NCI-H1105 (cell line): ENCODE data around the gene ZBTB7B.

ENCODE experiments used
- DNase-seq: peaks from one replicate; lab custom pipeline; 2025; lab: John Stamatoyannopoulos, UW

The ZBTB7B gene

GRCh38 chr1:155038602-155039307, 36.2 kb downstream of the ZBTB7B start:
- DNase-seq, result no peak

- no peak for DNase-seq
Measured at GRCh38 chr1:155039308-155039669, 36.7 kb downstream of the ZBTB7B start.

- DNase-seq, result no peak
Measured at GRCh38 chr1:155040358-155041093, 37.9 kb downstream of the ZBTB7B start.

- no peak for DNase-seq
Measured at GRCh38 chr1:155042789-155043188, 40.2 kb downstream of the ZBTB7B start.

DNA sequence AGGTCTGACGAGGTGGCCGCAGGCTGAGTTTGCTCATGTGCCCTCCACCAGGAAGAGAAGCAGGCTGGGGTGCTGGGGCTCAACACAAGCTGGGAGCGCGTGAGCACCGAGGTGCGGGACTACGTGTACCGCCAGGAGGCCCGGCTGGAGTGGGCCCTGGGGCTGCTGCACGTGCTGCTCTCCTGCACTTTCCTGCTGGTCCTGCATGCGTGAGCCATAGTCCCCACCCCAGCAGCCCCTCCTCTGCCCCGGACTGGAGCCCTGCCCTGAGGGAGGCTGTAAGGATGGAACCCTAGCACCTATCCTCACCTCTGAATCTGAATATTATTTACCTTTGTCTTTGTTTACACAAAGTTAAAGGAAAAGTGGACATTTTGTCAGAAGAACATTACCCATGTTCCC, 40.7 kb downstream of the ZBTB7B start:
- no peak for DNase-seq

- no peak for DNase-seq
Measured at GRCh38 chr1:155043793-155044192, 41.2 kb downstream of the ZBTB7B start.

GRCh38 chr1:155044365-155044764, 41.8 kb downstream of the ZBTB7B start:
- DNase-seq, result no peak

DNA sequence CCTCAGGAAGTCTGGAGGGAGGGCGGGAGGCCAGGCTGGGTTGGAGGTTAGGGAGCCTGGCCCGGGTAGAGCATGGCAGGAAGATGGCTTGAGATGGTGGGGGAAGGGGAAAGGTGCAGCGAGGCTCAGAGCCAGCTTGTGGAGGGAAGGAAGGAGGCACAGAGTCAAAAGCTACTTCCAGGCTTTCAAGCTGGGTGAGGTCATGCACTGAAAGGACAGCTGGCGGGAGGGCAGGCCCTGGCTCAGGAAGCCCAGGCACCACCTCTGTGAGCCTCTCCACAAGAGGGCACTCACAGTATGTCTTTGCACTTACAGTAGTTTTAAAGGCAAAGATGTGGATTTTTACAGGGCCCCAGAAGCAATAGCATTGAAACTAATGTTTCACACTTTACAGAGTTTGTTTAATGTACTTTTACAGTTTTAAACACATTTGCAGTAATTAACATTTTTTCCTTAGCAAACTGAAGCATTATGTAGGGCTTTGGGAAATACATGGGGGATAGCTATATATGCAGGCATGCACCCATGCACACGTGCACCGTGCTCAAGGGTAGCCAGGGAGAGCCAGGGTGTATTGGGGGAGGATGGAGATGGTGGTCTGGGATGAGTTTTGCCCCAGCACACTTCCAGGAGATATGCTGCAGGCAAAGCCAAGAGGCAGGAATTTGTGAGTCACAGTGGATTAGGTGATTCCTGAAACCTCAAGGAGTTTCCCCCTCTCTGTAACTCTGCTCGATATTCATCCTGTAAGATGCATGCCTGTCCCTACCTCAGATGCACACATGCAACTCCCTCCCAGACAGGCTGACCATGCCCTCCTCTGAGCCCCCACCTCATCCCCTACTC, 42.4 kb downstream of the ZBTB7B start:
- peak; percentile 30 for DNase-seq

- DNase-seq, result no peak
Measured at GRCh38 chr1:155048449-155049334, 46.1 kb downstream of the ZBTB7B start.

GRCh38 chr1:155049651-155050559, 47.3 kb downstream of the ZBTB7B start:
- no peak for DNase-seq

GRCh38 chr1:155050560-155051341, 48.1 kb downstream of the ZBTB7B start, which contains the start of gene ADAM15:
Gene ADAM15 (plus strand): TSS chr1:155051316. CDS start chr1:155051387, 71 bp downstream.
- peak; percentile 51 for DNase-seq

GRCh38 chr1:155051342-155051776, 48.8 kb downstream of the ZBTB7B start:
- DNase-seq, result no peak

DNA sequence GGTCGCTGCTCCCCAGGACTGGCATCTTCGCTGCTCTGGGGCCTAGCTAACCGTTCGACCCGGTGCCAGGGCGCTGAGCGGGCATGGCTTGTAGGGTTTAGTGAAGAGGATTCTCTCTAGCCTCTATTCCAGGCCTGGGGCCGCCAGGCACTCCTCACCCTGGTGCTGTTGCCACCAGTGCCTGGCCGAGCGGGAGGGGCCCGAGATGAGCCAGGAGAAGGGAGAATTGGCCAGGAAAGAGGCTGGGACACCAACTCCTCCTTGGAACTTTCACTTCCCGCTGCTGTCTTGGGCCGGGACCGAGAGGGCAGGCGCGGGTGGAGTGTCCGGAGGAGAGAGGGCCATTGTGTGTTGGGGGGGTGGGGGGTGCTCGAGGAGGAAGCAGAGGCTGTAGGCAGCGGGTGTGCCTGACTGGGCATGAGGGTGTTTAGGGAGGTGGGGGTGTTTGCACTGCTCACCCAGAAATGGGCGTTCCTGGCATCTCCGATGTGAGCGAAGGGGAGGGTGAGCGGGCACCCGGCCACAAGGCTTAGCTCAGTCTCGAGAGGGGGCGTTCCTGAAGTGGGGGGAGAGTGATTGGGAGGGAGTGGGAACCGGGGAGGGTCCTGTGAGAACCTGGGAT, 49.3 kb downstream of the ZBTB7B start:
- peak; percentile 52 for DNase-seq

- DNase-seq, result peak; percentile 47
Measured at GRCh38 chr1:155052439-155053395, 50.1 kb downstream of the ZBTB7B start.

DNA sequence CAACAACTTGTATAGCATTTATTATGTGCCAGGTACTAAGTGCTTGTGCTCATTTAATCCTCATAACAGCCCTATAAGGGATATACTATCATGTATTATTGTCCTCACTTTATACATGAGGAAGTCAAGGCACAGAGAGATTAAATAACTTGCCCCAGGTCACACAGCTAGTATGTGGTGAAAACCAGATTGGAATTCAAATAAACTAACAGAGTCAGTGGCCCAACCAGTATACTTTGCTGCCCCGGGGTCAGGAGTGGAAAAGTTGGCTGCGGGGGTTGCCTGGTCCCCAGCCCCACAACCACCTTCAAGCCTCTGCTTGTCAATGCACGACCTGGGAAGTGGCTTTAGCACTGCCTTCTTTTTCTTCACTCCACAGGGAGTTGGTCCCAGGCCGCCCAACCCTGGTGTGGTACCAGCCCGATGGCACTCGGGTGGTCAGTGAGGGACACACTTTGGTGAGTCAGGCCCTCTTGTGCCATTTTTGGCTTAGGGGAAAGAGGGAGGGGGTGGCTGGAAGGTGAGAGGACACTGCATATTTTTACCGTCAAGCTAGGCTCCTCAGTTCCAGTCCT, 51.0 kb downstream of the ZBTB7B start:
- DNase-seq, result no peak

GRCh38 chr1:155057104-155057503, 54.5 kb downstream of the ZBTB7B start:
- DNase-seq, result no peak

DNA sequence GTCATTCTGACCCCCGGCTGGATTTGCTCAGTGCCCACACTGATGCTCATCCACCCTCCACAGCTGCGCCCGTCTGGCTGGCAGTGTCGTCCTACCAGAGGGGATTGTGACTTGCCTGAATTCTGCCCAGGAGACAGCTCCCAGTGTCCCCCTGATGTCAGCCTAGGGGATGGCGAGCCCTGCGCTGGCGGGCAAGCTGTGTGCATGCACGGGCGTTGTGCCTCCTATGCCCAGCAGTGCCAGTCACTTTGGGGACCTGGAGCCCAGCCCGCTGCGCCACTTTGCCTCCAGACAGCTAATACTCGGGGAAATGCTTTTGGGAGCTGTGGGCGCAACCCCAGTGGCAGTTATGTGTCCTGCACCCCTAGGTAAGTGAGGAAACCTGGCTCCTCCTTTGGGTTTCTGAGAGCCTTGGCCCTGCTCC, 55.2 kb downstream of the ZBTB7B start:
- no peak for DNase-seq

DNA sequence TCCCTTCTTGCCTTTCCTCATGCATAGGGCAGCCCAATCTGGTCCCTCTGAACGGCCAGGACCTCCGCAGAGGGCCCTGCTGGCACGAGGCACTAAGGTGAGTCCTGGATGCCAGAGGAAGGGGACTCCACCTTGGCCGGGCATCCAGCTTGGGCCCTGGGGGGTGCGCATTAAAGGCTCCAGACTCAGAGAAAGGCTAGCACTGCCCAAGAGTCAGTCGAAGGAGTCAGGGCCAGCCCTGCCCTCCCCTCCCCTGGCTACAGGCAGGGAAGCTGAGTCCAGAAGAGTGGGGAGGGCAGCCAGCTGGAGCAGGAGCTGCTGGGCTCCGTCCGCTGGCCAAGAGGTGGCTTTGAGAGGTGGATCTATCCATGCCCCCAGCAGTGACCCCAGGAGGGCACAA, 58.1 kb downstream of the ZBTB7B start:
- no peak for DNase-seq
